ENCODE results near the gene NPTN. TPM values are rescaled to one million over a fixed set of nuclear protein-coding genes. Genes with fewer than 3 reads are reported as not detected.

The NPTN gene
- total and polyA plus RNA-seq, 2 experiments from 2014 or later, result 56.3 to 113 TPM

DNA sequence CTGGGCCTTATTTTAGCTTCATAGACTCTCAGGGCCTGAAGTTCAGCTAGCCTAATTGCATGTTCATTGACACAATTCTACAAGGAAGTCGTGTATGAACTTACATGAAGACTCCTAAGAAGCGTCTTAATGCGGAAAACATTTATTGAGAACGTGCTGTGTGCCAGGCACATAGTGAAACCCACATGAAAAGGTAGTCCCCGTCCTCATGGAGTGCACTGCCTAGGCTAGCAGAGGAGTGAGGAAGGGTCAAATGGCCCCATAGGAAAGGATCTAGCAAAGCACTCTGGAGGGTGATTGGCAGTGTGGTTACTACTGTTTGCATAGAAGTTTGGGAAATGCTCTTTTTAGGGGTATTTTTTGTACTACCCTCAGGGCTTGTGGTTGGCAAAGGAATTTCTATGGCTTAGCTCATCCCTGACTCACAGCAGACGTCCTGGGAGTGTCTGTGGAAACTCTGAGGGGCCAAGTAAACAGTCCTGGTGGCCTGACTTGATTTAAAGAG lies 854 bp upstream of the NPTN start (continued):
- no peak for TF ChIP-seq ZNF114 (CRISPR knock-in tag; IDR thresholded peaks at IDR 0.05)
- TF ChIP-seq, protein P1, sequence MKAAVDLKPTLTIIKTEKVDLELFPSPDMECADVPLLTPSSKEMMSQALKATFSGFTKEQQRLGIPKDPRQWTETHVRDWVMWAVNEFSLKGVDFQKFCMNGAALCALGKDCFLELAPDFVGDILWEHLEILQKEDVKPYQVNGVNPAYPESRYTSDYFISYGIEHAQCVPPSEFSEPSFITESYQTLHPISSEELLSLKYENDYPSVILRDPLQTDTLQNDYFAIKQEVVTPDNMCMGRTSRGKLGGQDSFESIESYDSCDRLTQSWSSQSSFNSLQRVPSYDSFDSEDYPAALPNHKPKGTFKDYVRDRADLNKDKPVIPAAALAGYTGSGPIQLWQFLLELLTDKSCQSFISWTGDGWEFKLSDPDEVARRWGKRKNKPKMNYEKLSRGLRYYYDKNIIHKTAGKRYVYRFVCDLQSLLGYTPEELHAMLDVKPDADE (IDR thresholded peaks at IDR 0.05), result no peak
- TF ChIP-seq JUNB (IDR thresholded peaks at IDR 0.05; ENCODE audit: unreplicated experiment), result no peak
- TF ChIP-seq, protein P2, sequence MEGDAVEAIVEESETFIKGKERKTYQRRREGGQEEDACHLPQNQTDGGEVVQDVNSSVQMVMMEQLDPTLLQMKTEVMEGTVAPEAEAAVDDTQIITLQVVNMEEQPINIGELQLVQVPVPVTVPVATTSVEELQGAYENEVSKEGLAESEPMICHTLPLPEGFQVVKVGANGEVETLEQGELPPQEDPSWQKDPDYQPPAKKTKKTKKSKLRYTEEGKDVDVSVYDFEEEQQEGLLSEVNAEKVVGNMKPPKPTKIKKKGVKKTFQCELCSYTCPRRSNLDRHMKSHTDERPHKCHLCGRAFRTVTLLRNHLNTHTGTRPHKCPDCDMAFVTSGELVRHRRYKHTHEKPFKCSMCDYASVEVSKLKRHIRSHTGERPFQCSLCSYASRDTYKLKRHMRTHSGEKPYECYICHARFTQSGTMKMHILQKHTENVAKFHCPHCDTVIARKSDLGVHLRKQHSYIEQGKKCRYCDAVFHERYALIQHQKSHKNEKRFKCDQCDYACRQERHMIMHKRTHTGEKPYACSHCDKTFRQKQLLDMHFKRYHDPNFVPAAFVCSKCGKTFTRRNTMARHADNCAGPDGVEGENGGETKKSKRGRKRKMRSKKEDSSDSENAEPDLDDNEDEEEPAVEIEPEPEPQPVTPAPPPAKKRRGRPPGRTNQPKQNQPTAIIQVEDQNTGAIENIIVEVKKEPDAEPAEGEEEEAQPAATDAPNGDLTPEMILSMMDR (conservative IDR thresholded peaks at IDR 0.05; ENCODE audit: low read depth in 2 of 2), result no peak
- no peak for TF ChIP-seq NANOG (IDR thresholded peaks at IDR 0.05; ENCODE audit: borderline replicate concordance)
- no peak for TF ChIP-seq EZH2 (IDR thresholded peaks at IDR 0.05; ENCODE audit: low read depth, unreplicated experiment)
- no peak for TF ChIP-seq STAT1 (IDR thresholded peaks at IDR 0.05; ENCODE audit: unreplicated experiment)

DNA sequence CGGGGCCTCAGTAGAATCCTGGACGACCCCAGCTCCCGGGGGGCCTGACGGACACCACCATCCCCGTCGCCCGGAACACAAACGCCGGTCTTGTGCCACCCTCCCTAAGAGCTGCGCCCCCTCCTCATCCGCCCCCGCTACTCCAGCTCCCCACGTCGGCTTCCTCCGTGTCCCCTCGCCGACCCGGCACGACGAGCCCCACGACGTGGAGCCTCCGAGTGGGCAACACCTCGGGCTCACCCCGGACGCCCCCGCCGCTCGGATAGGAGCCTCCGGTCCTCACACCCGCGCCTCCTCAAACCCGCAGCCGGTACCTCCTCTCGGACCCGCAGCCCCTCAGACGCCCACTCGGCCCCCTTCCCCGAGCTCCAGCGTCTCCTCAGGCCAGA lies 525 bp downstream of the NPTN start:
- peaks cover 56% of the 10 kb centered on the region for H3K4me1 Mint-ChIP-seq
- H3K4me3 ChIP-seq, result peak overlapping the region; percentile 72
- 0 out of 2 replicates have a peak overlapping the region, but pooled peaks have one; percentile 14 for H3K27ac Mint-ChIP-seq
- ATAC-seq (peak; percentile 3), DNase-seq (ENCODE audit: low spot score) (peak; percentile 32)
- no peaks in the 10 kb centered on the region for H3K9me2 ChIP-seq (ENCODE audit: insufficient read depth)
- no peaks in the 10 kb centered on the region for H3F3A ChIP-seq (replicated peaks; ENCODE audit: low read depth)
- no peaks in the 10 kb centered on the region for H3K36me3 ChIP-seq (ENCODE audit: insufficient read depth)
- H3K9me3 Mint-ChIP-seq, result no peaks in the 10 kb centered on the region
- peak overlapping the region; percentile 79 for H3K4me3 Mint-ChIP-seq
- H3K79me2 ChIP-seq (replicated peaks; ENCODE audit: insufficient read depth), result peaks cover 51% of the 10 kb centered on the region
- H3K4me2 ChIP-seq, result peak overlapping the region; percentile 82
- H3K27me3 Mint-ChIP-seq (ENCODE audit: insufficient read depth, low read depth, poor library complexity), result no peaks in the 10 kb centered on the region
- H2AFZ ChIP-seq, result no peak overlapping the region
- H3K27ac ChIP-seq (ENCODE audit: low read depth), result peak overlapping the region; percentile 35
- H3K4me1 ChIP-seq (ENCODE audit: insufficient read depth), result peaks cover 44% of the 10 kb centered on the region
- H3K27me3 ChIP-seq (ENCODE audit: insufficient read depth), result no peaks in the 10 kb centered on the region
- peaks cover 25% of the 10 kb centered on the region for H4K20me1 ChIP-seq (replicated peaks; ENCODE audit: insufficient read depth)
- H3K36me3 Mint-ChIP-seq (ENCODE audit: low read depth), result no peaks in the 10 kb centered on the region
- TF ChIP-seq JUNB (IDR thresholded peaks at IDR 0.05; ENCODE audit: unreplicated experiment) (no peak), NANOG (IDR thresholded peaks at IDR 0.05; ENCODE audit: borderline replicate concordance) (no peak), CREB1 (CRISPR knock-in tag; IDR thresholded peaks at IDR 0.05; ENCODE audit: low read depth) (no peak), POLR2AphosphoS5 (IDR thresholded peaks at IDR 0.05; ENCODE audit: low read depth) (no peak)
- TF ChIP-seq, protein P2 (conservative IDR thresholded peaks at IDR 0.05; ENCODE audit: low read depth in 2 of 2), result no peak
- TF ChIP-seq, protein P3, sequence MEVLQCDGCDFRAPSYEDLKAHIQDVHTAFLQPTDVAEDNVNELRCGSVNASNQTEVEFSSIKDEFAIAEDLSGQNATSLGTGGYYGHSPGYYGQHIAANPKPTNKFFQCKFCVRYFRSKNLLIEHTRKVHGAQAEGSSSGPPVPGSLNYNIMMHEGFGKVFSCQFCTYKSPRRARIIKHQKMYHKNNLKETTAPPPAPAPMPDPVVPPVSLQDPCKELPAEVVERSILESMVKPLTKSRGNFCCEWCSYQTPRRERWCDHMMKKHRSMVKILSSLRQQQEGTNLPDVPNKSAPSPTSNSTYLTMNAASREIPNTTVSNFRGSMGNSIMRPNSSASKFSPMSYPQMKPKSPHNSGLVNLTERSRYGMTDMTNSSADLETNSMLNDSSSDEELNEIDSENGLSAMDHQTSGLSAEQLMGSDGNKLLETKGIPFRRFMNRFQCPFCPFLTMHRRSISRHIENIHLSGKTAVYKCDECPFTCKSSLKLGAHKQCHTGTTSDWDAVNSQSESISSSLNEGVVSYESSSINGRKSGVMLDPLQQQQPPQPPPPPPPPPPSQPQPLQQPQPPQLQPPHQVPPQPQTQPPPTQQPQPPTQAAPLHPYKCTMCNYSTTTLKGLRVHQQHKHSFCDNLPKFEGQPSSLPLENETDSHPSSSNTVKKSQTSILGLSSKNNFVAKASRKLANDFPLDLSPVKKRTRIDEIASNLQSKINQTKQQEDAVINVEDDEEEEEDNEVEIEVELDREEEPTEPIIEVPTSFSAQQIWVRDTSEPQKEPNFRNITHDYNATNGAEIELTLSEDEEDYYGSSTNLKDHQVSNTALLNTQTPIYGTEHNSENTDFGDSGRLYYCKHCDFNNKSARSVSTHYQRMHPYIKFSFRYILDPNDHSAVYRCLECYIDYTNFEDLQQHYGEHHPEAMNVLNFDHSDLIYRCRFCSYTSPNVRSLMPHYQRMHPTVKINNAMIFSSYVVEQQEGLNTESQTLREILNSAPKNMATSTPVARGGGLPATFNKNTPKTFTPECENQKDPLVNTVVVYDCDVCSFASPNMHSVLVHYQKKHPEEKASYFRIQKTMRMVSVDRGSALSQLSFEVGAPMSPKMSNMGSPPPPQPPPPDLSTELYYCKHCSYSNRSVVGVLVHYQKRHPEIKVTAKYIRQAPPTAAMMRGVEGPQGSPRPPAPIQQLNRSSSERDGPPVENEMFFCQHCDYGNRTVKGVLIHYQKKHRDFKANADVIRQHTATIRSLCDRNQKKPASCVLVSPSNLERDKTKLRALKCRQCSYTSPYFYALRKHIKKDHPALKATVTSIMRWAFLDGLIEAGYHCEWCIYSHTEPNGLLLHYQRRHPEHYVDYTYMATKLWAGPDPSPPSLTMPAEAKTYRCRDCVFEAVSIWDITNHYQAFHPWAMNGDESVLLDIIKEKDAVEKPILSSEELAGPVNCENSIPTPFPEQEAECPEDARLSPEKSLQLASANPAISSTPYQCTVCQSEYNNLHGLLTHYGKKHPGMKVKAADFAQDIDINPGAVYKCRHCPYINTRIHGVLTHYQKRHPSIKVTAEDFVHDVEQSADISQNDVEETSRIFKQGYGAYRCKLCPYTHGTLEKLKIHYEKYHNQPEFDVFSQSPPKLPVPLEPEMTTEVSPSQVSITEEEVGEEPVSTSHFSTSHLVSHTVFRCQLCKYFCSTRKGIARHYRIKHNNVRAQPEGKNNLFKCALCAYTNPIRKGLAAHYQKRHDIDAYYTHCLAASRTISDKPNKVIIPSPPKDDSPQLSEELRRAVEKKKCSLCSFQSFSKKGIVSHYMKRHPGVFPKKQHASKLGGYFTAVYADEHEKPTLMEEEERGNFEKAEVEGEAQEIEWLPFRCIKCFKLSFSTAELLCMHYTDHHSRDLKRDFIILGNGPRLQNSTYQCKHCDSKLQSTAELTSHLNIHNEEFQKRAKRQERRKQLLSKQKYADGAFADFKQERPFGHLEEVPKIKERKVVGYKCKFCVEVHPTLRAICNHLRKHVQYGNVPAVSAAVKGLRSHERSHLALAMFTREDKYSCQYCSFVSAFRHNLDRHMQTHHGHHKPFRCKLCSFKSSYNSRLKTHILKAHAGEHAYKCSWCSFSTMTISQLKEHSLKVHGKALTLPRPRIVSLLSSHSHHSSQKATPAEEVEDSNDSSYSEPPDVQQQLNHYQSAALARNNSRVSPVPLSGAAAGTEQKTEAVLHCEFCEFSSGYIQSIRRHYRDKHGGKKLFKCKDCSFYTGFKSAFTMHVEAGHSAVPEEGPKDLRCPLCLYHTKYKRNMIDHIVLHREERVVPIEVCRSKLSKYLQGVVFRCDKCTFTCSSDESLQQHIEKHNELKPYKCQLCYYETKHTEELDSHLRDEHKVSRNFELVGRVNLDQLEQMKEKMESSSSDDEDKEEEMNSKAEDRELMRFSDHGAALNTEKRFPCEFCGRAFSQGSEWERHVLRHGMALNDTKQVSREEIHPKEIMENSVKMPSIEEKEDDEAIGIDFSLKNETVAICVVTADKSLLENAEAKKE (CRISPR knock-in tag; IDR thresholded peaks at IDR 0.05), result no peak

All from GM23338 (cell line).